ENCODE data around the gene PDLIM1. TPM values are rescaled to one million over a fixed set of nuclear protein-coding genes. Genes with fewer than 3 reads are reported as not detected.

PDLIM1 gene
- total and polyA plus RNA-seq, 2 experiments from 2014 or later, result 111 to 233 TPM

GRCh38 chr10:95247200-95247880, 43.5 kb downstream of the PDLIM1 start:
- 0 out of 2 replicates have a peak, but pooled peaks cover 22% of the 10 kb centered on the region for H3F3A ChIP-seq (replicated peaks; ENCODE audit: low read depth)
- H3K4me1 ChIP-seq (ENCODE audit: insufficient read depth), result peaks cover 27% of the 10 kb centered on the region
- H3K4me2 ChIP-seq, result no peak overlapping the region
- H4K20me1 ChIP-seq (replicated peaks; ENCODE audit: insufficient read depth), result no peaks in the 10 kb centered on the region; the same call in 1 of the 2 replicates
- peaks cover 34% of the 10 kb centered on the region for H3K4me1 Mint-ChIP-seq
- no peak for DNase-seq (ENCODE audit: low spot score)
- no peak overlapping the region for H3K4me3 ChIP-seq
- H3K9me3 Mint-ChIP-seq, result no peaks in the 10 kb centered on the region
- H3K36me3 ChIP-seq (ENCODE audit: insufficient read depth), result peaks cover 21% of the 10 kb centered on the region
- H2AFZ ChIP-seq, result no peak overlapping the region
- peak overlapping the region; percentile 67 for H3K27ac ChIP-seq (ENCODE audit: low read depth)
- H3K27ac Mint-ChIP-seq, result peak overlapping the region; percentile 37; the same call in 1 of the 2 replicates
- ATAC-seq, result no peak
- no peaks in the 10 kb centered on the region for H3K9me2 ChIP-seq (ENCODE audit: insufficient read depth)
- no peak overlapping the region for H3K4me3 Mint-ChIP-seq
- peaks cover 9% of the 10 kb centered on the region for H3K79me2 ChIP-seq (replicated peaks; ENCODE audit: insufficient read depth)
- TF ChIP-seq EZH2 (IDR thresholded peaks at IDR 0.05; ENCODE audit: low read depth, unreplicated experiment) (no peak), CREB1 (CRISPR knock-in tag; IDR thresholded peaks at IDR 0.05; ENCODE audit: low read depth) (no peak), CTCF (conservative IDR thresholded peaks at IDR 0.05; ENCODE audit: low read depth in 2 of 2) (no peak), EZH2phosphoT487 (IDR thresholded peaks at IDR 0.05; ENCODE audit: unreplicated experiment) (no peak), POLR2AphosphoS5 (IDR thresholded peaks at IDR 0.05; ENCODE audit: low read depth) (no peak), ZNF114 (CRISPR knock-in tag; IDR thresholded peaks at IDR 0.05) (no peak), JUNB (IDR thresholded peaks at IDR 0.05; ENCODE audit: unreplicated experiment) (no peak), STAT1 (IDR thresholded peaks at IDR 0.05; ENCODE audit: unreplicated experiment) (no peak), NANOG (IDR thresholded peaks at IDR 0.05; ENCODE audit: borderline replicate concordance) (no peak), ZNF331 (CRISPR knock-in tag; IDR thresholded peaks at IDR 0.05; ENCODE audit: low read depth) (no peak)
- TF ChIP-seq, protein P1, sequence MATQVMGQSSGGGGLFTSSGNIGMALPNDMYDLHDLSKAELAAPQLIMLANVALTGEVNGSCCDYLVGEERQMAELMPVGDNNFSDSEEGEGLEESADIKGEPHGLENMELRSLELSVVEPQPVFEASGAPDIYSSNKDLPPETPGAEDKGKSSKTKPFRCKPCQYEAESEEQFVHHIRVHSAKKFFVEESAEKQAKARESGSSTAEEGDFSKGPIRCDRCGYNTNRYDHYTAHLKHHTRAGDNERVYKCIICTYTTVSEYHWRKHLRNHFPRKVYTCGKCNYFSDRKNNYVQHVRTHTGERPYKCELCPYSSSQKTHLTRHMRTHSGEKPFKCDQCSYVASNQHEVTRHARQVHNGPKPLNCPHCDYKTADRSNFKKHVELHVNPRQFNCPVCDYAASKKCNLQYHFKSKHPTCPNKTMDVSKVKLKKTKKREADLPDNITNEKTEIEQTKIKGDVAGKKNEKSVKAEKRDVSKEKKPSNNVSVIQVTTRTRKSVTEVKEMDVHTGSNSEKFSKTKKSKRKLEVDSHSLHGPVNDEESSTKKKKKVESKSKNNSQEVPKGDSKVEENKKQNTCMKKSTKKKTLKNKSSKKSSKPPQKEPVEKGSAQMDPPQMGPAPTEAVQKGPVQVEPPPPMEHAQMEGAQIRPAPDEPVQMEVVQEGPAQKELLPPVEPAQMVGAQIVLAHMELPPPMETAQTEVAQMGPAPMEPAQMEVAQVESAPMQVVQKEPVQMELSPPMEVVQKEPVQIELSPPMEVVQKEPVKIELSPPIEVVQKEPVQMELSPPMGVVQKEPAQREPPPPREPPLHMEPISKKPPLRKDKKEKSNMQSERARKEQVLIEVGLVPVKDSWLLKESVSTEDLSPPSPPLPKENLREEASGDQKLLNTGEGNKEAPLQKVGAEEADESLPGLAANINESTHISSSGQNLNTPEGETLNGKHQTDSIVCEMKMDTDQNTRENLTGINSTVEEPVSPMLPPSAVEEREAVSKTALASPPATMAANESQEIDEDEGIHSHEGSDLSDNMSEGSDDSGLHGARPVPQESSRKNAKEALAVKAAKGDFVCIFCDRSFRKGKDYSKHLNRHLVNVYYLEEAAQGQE (IDR thresholded peaks at IDR 0.05; ENCODE audit: unreplicated experiment), result no peak
- TF ChIP-seq, protein P2, sequence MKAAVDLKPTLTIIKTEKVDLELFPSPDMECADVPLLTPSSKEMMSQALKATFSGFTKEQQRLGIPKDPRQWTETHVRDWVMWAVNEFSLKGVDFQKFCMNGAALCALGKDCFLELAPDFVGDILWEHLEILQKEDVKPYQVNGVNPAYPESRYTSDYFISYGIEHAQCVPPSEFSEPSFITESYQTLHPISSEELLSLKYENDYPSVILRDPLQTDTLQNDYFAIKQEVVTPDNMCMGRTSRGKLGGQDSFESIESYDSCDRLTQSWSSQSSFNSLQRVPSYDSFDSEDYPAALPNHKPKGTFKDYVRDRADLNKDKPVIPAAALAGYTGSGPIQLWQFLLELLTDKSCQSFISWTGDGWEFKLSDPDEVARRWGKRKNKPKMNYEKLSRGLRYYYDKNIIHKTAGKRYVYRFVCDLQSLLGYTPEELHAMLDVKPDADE (IDR thresholded peaks at IDR 0.05), result no peak
- no peaks in the 10 kb centered on the region for H3K27me3 ChIP-seq (ENCODE audit: insufficient read depth)
- H3K36me3 Mint-ChIP-seq (ENCODE audit: low read depth), result peaks cover 29% of the 10 kb centered on the region
- H3K27me3 Mint-ChIP-seq (ENCODE audit: insufficient read depth, low read depth, poor library complexity), result peaks cover 6% of the 10 kb centered on the region
